ENCODE data around the gene ARMC9. TPM values are rescaled to one million over a fixed set of nuclear protein-coding genes. Genes with fewer than 3 reads are reported as not detected.
A peak's percentile ranks its signal among the peaks of the same experiment; 100 is the strongest.

Gene ARMC9
- total RNA-seq, 4 donors from 2014 or later = 2.2 to 6.9 (median 5.3) TPM

GRCh38 chr2:231296401-231296974 is 98.1 kb downstream of the ARMC9 start:
- TF ChIP-seq POLR2A (IDR thresholded peaks at IDR 0.05) (no peak), CTCF (IDR thresholded peaks at IDR 0.05) (no peak)
- intact Hi-C loops (cut with DNase I; ENCODE audit: low total_unique reads) = no loop called here
- 95 to 96% methylated on average over 13 of the region's 13 CpGs for WGBS, 2 donors
- peak in 1 of 2 donors; percentile 36 for DNase-seq (ENCODE audit: low spot score in 2 of 2)
- no peak overlapping the region for H3K4me3 ChIP-seq (ENCODE audit: low read depth, poor library complexity, severe bottlenecking)

GRCh38 chr2:231297108-231297908 is 98.9 kb downstream of the ARMC9 start:
- intact Hi-C loops (cut with DNase I; ENCODE audit: low total_unique reads) = no loop called here
- WGBS, 2 donors = 69 to 74% methylated on average over 12 of the region's 12 CpGs
- TF ChIP-seq CTCF (IDR thresholded peaks at IDR 0.05) (no peak), POLR2A (IDR thresholded peaks at IDR 0.05) (no peak)
- peak in 1 of 2 donors; percentile 80 for DNase-seq (ENCODE audit: low spot score in 2 of 2)
- H3K4me3 ChIP-seq (ENCODE audit: low read depth, poor library complexity, severe bottlenecking) = no peak overlapping the region

GRCh38 chr2:231298091-231298490 is 99.7 kb downstream of the ARMC9 start:
- 93 to 94% methylated on average over 8 of the region's 8 CpGs for WGBS, 2 donors
- TF ChIP-seq CTCF (IDR thresholded peaks at IDR 0.05) = no peak
- TF ChIP-seq POLR2A (IDR thresholded peaks at IDR 0.05) = no peak
- peak in 1 of 2 donors; percentile 62 for DNase-seq (ENCODE audit: low spot score in 2 of 2)
- no peak overlapping the region for H3K4me3 ChIP-seq (ENCODE audit: low read depth, poor library complexity, severe bottlenecking)
- intact Hi-C loops (cut with DNase I; ENCODE audit: low total_unique reads) = no loop called here

GRCh38 chr2:231299267-231299666 is 100.8 kb downstream of the ARMC9 start:
- intact Hi-C loops (cut with DNase I; ENCODE audit: low total_unique reads) = no loop called here
- 84% methylated on average over 7 of the region's 7 CpGs for whole genome bisulfite sequencing, 2 donors
- H3K4me3 ChIP-seq (ENCODE audit: low read depth, poor library complexity, severe bottlenecking) = no peak overlapping the region
- peak; percentile 21 to 65 for DNase-seq (ENCODE audit: low spot score in 2 of 2)
- TF ChIP-seq CTCF (IDR thresholded peaks at IDR 0.05) = no peak
- no peak for TF ChIP-seq POLR2A (IDR thresholded peaks at IDR 0.05)

GRCh38 chr2:231300020-231300721 is 101.7 kb downstream of the ARMC9 start:
- TF ChIP-seq POLR2A (IDR thresholded peaks at IDR 0.05) (no peak), CTCF (IDR thresholded peaks at IDR 0.05) (no peak)
- peak in 1 of 2 donors; percentile 37 for DNase-seq (ENCODE audit: low spot score in 2 of 2)
- WGBS, 2 donors = 74 to 83% methylated on average over 8 of the region's 8 CpGs
- intact Hi-C loops (cut with DNase I; ENCODE audit: low total_unique reads) = no loop called here
- H3K4me3 ChIP-seq (ENCODE audit: low read depth, poor library complexity, severe bottlenecking) = no peak overlapping the region

Data from lower leg skin (tissue), 4 donors.